Natural killer cell (primary cell): ENCODE measurements around the gene ASGR2. TPM values are rescaled to one million over a fixed set of nuclear protein-coding genes. Genes with fewer than 3 reads are reported as not detected.
A peak's percentile ranks its signal among the peaks of the same experiment; 100 is the strongest.

ENCODE experiments used
- ATAC-seq, 3 donors: fragments of 150-1000 bp in 2 of 3; fragments of 200-7000 bp in 1 of 3; cut with Tn5 transposase; 1 replicate in 1 of 3; 2 replicates in 2 of 3; pipeline ENCODE4 v1.10.0; 2021; ENCODE audit warnings: mild to moderate bottlenecking in 2 of 3, moderate library complexity in 2 of 3
- DNase-seq, 2 donors: peaks; one replicate each; pipeline versions ENCODE4 v3.0.0 to v3.0.0-alpha.2; 2013 to 2021; ENCODE audit warnings: mixed read lengths in 1 of 2
- H3K27ac ChIP-seq: one replicate; pipeline ENCODE4 v1.5.1; 2013; ENCODE audit warnings: mild to moderate bottlenecking, low read length
- H3K27me3 ChIP-seq: one replicate; pipeline ENCODE4 v1.6.1; 2013; ENCODE audit warnings: low read length; ENCODE audit not compliant: control insufficient read depth, insufficient read depth
- H3K36me3 ChIP-seq: one replicate; pipeline ENCODE4 v1.6.1; 2013; ENCODE audit warnings: low read length; ENCODE audit not compliant: control insufficient read depth, insufficient read depth
- H3K4me1 ChIP-seq: one replicate; pipeline ENCODE4 v1.6.1; 2013; ENCODE audit warnings: low read length; ENCODE audit not compliant: control insufficient read depth, insufficient read depth
- H3K4me3 ChIP-seq: one replicate; pipeline ENCODE4 v1.5.1; 2013; ENCODE audit warnings: low read length
- H3K9me3 ChIP-seq: one replicate; pipeline ENCODE4 v1.6.1; 2013; ENCODE audit warnings: low read length; ENCODE audit not compliant: control insufficient read depth, insufficient read depth
- H3K27ac Mint-ChIP-seq, 2 donors: one replicate each; pipeline ENCODE4 v1.8.0; 2022; ENCODE audit warnings: mild to moderate bottlenecking in 2 of 2, mixed read lengths in 2 of 2, moderate library complexity in 1 of 2
- H3K27me3 Mint-ChIP-seq, 2 donors: one replicate each; pipeline ENCODE4 v1.8.0; 2022; ENCODE audit warnings: low read depth in 2 of 2, mixed read lengths in 2 of 2
- H3K36me3 Mint-ChIP-seq: one replicate; pipeline ENCODE4 v1.8.0; 2022; ENCODE audit warnings: mixed read lengths
- H3K4me1 Mint-ChIP-seq, 2 donors: one replicate each; pipeline ENCODE4 v1.8.0; 2022; ENCODE audit warnings: mixed read lengths in 2 of 2
- H3K4me3 Mint-ChIP-seq: one replicate; pipeline ENCODE4 v1.8.0; 2022; ENCODE audit warnings: mild to moderate bottlenecking, moderate library complexity, mixed read lengths
- H3K9me3 Mint-ChIP-seq, 2 donors: one replicate each; pipeline ENCODE4 v1.8.0; 2022; ENCODE audit warnings: mixed read lengths in 2 of 2
- WGBS: methylation state at CpG from one replicate; pipeline ENCODE4 v1.1.7; 2013; ENCODE audit warnings: missing lambda C conversion rate; ENCODE audit not compliant: insufficient coverage; 5-methylcytosine and 5-hydroxymethylcytosine counted together
- intact Hi-C: fragments of 100-400 bp; cut with micrococcal nuclease; formaldehyde crosslinking; loops from one replicate; pipeline ENCODE4 v1.14.2; 2022
- total RNA-seq, 4 donors: library from RNA; stranded (reverse); fragments of 120-200 nt in 1 of 4; gene quantifications; one replicate each; pipeline versions ENCODE4 v1.2.3 to v1.2.4, GENCODE V29; 2013 to 2022
- TF ChIP-seq, protein P1 (sequence below): fragments of 200-600 bp; IDR thresholded peaks from one replicate; pipeline ENCODE4 v1.8.0; 2022; ENCODE audit warnings: antibody characterized with exemption

The ASGR2 gene
- total RNA-seq, 3 donors from 2014 or later (not counting 1 experiment from before 2014, with no cell fraction given), result 0.88 to 2.3 TPM; not detected in 1

DNA sequence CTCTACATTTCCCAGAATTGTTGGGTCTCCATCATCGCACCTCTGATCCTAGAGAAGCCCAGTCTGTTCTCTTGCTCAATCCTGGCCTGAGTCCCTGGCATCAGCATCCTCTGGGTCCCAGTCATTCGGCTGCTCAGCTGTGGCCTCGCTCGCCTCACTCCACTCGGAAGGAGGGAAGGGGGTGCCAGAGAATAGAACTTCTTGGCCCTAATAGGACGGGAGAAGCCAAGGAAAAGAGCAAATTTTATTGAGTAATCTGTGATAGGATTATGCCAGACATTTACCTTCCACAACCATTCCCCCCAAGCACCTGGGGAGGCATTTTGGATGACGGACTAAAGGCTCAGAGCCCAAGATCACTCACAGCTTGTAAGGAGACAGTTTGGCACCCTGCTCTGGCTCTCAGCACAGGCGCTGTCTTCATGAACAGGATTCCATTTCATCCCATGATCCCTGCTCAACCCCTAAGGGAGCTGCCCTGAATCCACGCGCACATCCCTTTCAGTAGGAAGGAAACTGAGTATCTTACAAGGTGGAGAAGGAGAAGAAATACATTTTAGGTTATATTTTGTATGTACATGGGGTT lies 34.1 kb downstream of the ASGR2 start:
- ATAC-seq, result no peak
- no peak overlapping the region for H3K27ac Mint-ChIP-seq
- DNase-seq, result no peak
- Histone ChIP-seq H3K27ac (no peak overlapping the region), H3K27me3 (peaks cover 3% of the 10 kb centered on the region), H3K4me3 (no peak overlapping the region), H3K4me1 (peaks cover 40% of the 10 kb centered on the region), H3K36me3 (no peaks in the 10 kb centered on the region), H3K9me3 (no peaks in the 10 kb centered on the region)
- WGBS, result 76% methylated on average over 7 of the region's 10 CpGs
- no peak overlapping the region for H3K4me3 Mint-ChIP-seq
- no peaks in the 10 kb centered on the region for H3K9me3 Mint-ChIP-seq
- H3K27me3 Mint-ChIP-seq, result peaks cover 6% of the 10 kb centered on the region in 2 donors
- intact Hi-C loops, result loop anchor here (5.0 kb wide), 1 partner anchor 33 kb away; no protein-coding TSS in a partner anchor
- TF ChIP-seq, protein P1, sequence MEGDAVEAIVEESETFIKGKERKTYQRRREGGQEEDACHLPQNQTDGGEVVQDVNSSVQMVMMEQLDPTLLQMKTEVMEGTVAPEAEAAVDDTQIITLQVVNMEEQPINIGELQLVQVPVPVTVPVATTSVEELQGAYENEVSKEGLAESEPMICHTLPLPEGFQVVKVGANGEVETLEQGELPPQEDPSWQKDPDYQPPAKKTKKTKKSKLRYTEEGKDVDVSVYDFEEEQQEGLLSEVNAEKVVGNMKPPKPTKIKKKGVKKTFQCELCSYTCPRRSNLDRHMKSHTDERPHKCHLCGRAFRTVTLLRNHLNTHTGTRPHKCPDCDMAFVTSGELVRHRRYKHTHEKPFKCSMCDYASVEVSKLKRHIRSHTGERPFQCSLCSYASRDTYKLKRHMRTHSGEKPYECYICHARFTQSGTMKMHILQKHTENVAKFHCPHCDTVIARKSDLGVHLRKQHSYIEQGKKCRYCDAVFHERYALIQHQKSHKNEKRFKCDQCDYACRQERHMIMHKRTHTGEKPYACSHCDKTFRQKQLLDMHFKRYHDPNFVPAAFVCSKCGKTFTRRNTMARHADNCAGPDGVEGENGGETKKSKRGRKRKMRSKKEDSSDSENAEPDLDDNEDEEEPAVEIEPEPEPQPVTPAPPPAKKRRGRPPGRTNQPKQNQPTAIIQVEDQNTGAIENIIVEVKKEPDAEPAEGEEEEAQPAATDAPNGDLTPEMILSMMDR, result no peak
- H3K4me1 Mint-ChIP-seq, result peaks cover 41 to 69% of the 10 kb centered on the region in 2 donors
- no peaks in the 10 kb centered on the region for H3K36me3 Mint-ChIP-seq

- Histone ChIP-seq H3K9me3 (no peaks in the 10 kb centered on the region), H3K4me1 (peaks cover 40% of the 10 kb centered on the region), H3K27ac (no peak within 1 kb of the TSS), H3K36me3 (no peaks in the 10 kb centered on the region), H3K27me3 (peaks cover 3% of the 10 kb centered on the region), H3K4me3 (no peak within 1 kb of the TSS)
- intact Hi-C loops, result loop anchor here (5.0 kb wide), 1 partner anchor 33 kb away; no protein-coding TSS in a partner anchor
- no peak within 1 kb of the TSS for H3K27ac Mint-ChIP-seq
- no peak for ATAC-seq
- peaks cover 41 to 69% of the 10 kb centered on the region in 2 donors for H3K4me1 Mint-ChIP-seq
- TF ChIP-seq, protein P1, result no peak
- no peaks in the 10 kb centered on the region for H3K36me3 Mint-ChIP-seq
- WGBS, result 81% methylated on average over 15 of the region's 15 CpGs
- peaks cover 6% of the 10 kb centered on the region in 2 donors for H3K27me3 Mint-ChIP-seq
- H3K9me3 Mint-ChIP-seq, result no peaks in the 10 kb centered on the region
- DNase-seq, result no peak
- no peak within 1 kb of the TSS for H3K4me3 Mint-ChIP-seq
Measured at GRCh38 chr17:7079581-7080455, 34.8 kb downstream of the ASGR2 start, which contains the start of gene CLEC10A. Gene CLEC10A (minus strand): TSS chr17:7080251. CDS start chr17:7078812, 1,439 bp downstream.

GRCh38 chr17:7078711-7079110 lies 35.9 kb downstream of the ASGR2 start:
- Mint-ChIP-seq H3K9me3 (no peaks in the 10 kb centered on the region), H3K27ac (peak overlapping the region in 1 of 2 donors; percentile 7), H3K36me3 (no peaks in the 10 kb centered on the region), H3K27me3 (peaks cover 0 to 3% of the 10 kb centered on the region in 2 donors), H3K4me1 (peaks cover 32 to 59% of the 10 kb centered on the region in 2 donors), H3K4me3 (no peak overlapping the region)
- H3K4me1 ChIP-seq, result peaks cover 37% of the 10 kb centered on the region
- 95% methylated on average over 10 of the region's 10 CpGs for WGBS
- no peak overlapping the region for H3K4me3 ChIP-seq
- H3K27ac ChIP-seq, result no peak overlapping the region
- no peak for DNase-seq
- H3K36me3 ChIP-seq, result no peaks in the 10 kb centered on the region
- ATAC-seq, result no peak
- no peaks in the 10 kb centered on the region for H3K9me3 ChIP-seq
- no peaks in the 10 kb centered on the region for H3K27me3 ChIP-seq
- intact Hi-C loops, result no loop called here
- TF ChIP-seq, protein P1, result no peak
